ENCODE measurements around the gene BHLHA9. TPM values are rescaled to one million over a fixed set of nuclear protein-coding genes. Genes with fewer than 3 reads are reported as not detected.
A peak's percentile ranks its signal among the peaks of the same experiment; 100 is the strongest.
"Not testable (repeated sequence)": the region's sequence is repeated elsewhere in the genome, so short reads cannot be mapped to it uniquely, and the experiment has no call there.

BHLHA9 gene
- not detected for total RNA-seq

GRCh38 chr17:1270210-1271029 lies at the start of gene BHLHA9:
Gene BHLHA9 (plus strand): TSS chr17:1270444. CDS start chr17:1270564, 120 bp downstream.
- no peak for ATAC-seq

GRCh38 chr17:1221209-1221608 lies 49.0 kb upstream of the BHLHA9 start:
- ATAC-seq = no peak

GRCh38 chr17:1222321-1222720 lies 47.9 kb upstream of the BHLHA9 start:
- ATAC-seq = peak; percentile 35

- ATAC-seq = no peak
Observed at GRCh38 chr17:1223662-1224061, 46.6 kb upstream of the BHLHA9 start.

- no peak for ATAC-seq
Observed at GRCh38 chr17:1224330-1224729, 45.9 kb upstream of the BHLHA9 start.

GRCh38 chr17:1226308-1226707 lies 43.9 kb upstream of the BHLHA9 start:
- ATAC-seq = no peak

- no peak for ATAC-seq
Observed at GRCh38 chr17:1227365-1227764, 42.9 kb upstream of the BHLHA9 start.

- peak; percentile 8 for ATAC-seq
Observed at GRCh38 chr17:1227917-1228780, 42.1 kb upstream of the BHLHA9 start.

GRCh38 chr17:1228781-1229348 lies 41.4 kb upstream of the BHLHA9 start:
- no peak for ATAC-seq

GRCh38 chr17:1229349-1229899 lies 40.8 kb upstream of the BHLHA9 start:
- peak; percentile 20 for ATAC-seq

GRCh38 chr17:1229900-1230501 lies 40.2 kb upstream of the BHLHA9 start:
- peak; percentile 13 for ATAC-seq

- peak; percentile 19 for ATAC-seq
Observed at GRCh38 chr17:1231456-1231855, 38.8 kb upstream of the BHLHA9 start.

GRCh38 chr17:1232331-1232730 lies 37.9 kb upstream of the BHLHA9 start:
- ATAC-seq = no peak

- ATAC-seq = no peak
Observed at GRCh38 chr17:1232786-1233185, 37.5 kb upstream of the BHLHA9 start.

- ATAC-seq = no peak
Observed at GRCh38 chr17:1234455-1234854, 35.8 kb upstream of the BHLHA9 start.

- no peak for ATAC-seq
Observed at GRCh38 chr17:1237471-1237870, 32.8 kb upstream of the BHLHA9 start.

GRCh38 chr17:1239210-1239609 lies 31.0 kb upstream of the BHLHA9 start:
- no peak for ATAC-seq

- ATAC-seq = not testable (repeated sequence)
Observed at GRCh38 chr17:1240426-1240825, 29.8 kb upstream of the BHLHA9 start.

GRCh38 chr17:1241929-1242328 lies 28.3 kb upstream of the BHLHA9 start:
- no peak for ATAC-seq

- peak; percentile 79 for ATAC-seq
Observed at GRCh38 chr17:1244606-1245012, 25.6 kb upstream of the BHLHA9 start.

- no peak for ATAC-seq
Observed at GRCh38 chr17:1251866-1252608, 18.2 kb upstream of the BHLHA9 start.

GRCh38 chr17:1255041-1255440 lies 15.2 kb upstream of the BHLHA9 start:
- ATAC-seq = no peak

All from esophagus mucosa (tissue), 1 donor.